Left ventricle myocardium inferior (tissue), 1 donor: ENCODE data around the gene IRGC. TPM values are rescaled to one million over a fixed set of nuclear protein-coding genes. Genes with fewer than 3 reads are reported as not detected.

ENCODE experiments used
- DNase-seq: peaks from one replicate; pipeline ENCODE4 v3.0.0-alpha.2; 2020
- H3K27ac ChIP-seq: fragments of 200-600 bp; replicated peaks from 2 replicates; pipeline ENCODE4 v1.8.0; 2021
- H3K27me3 ChIP-seq: fragments of 200-600 bp; 2 replicates; pipeline ENCODE4 v1.8.0; 2021; ENCODE audit warnings: low read depth
- H3K36me3 ChIP-seq: fragments of 200-600 bp; 2 replicates; pipeline ENCODE4 v1.8.0; 2021
- H3K4me1 ChIP-seq: fragments of 200-600 bp; 2 replicates; pipeline ENCODE4 v1.8.0; 2021
- H3K4me3 ChIP-seq: fragments of 200-600 bp; 2 replicates; pipeline ENCODE4 v1.8.0; 2021; ENCODE audit warnings: mild to moderate bottlenecking, moderate library complexity
- H3K9me3 ChIP-seq: fragments of 200-600 bp; replicated peaks from 2 replicates; pipeline ENCODE4 v1.8.0; 2021
- intact Hi-C: fragments of 100-400 bp; cut with micrococcal nuclease; formaldehyde crosslinking; loops from one replicate; pipeline ENCODE4 v1.11.0; 2022
- total RNA-seq: library from RNA; stranded (reverse); fragmentation: NEBNext Ultra II Directional; extraction: Animal tissue kit (Norgen Biotek cat#: 25700); gene quantifications from one replicate; pipeline ENCODE4 v1.2.1, GENCODE V29; 2021
- TF ChIP-seq, protein P1 (sequence below): fragments of 200-600 bp; IDR thresholded peaks from 2 replicates; pipeline ENCODE4 v1.8.0; 2021; ENCODE audit warnings: antibody characterized with exemption, mild to moderate bottlenecking, borderline replicate concordance
- donor health status: DM: no; HTN: yes; CAD: no; lungs with severe emphysema.

IRGC gene
- total RNA-seq, 1 donor from 2014 or later, result not detected

DNA sequence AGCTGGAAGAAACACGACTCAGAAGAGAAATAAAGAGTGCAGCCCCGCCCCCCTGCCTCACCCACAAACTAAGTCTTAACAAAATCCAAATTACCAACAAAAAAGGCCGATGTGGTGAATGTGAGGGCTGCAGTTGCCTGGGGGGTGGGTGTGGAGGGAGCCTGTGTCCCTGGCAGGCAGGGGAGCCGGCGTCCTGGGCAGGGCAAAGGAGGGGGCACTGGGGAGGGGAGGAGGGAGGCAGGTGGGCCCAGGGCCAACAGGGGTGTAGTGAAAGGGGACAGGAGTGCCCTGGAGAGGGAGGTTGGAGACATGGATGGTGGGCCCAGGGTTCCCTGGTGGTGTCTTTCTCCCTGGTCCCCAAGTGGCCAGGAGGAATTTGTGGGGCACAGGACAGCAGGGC is 4.0 kb downstream of the IRGC start:
- H3K36me3 ChIP-seq, result no peaks in the 10 kb centered on the region
- intact Hi-C loops, result no loop called here
- no peaks in the 10 kb centered on the region for H3K9me3 ChIP-seq
- TF ChIP-seq, protein P1, sequence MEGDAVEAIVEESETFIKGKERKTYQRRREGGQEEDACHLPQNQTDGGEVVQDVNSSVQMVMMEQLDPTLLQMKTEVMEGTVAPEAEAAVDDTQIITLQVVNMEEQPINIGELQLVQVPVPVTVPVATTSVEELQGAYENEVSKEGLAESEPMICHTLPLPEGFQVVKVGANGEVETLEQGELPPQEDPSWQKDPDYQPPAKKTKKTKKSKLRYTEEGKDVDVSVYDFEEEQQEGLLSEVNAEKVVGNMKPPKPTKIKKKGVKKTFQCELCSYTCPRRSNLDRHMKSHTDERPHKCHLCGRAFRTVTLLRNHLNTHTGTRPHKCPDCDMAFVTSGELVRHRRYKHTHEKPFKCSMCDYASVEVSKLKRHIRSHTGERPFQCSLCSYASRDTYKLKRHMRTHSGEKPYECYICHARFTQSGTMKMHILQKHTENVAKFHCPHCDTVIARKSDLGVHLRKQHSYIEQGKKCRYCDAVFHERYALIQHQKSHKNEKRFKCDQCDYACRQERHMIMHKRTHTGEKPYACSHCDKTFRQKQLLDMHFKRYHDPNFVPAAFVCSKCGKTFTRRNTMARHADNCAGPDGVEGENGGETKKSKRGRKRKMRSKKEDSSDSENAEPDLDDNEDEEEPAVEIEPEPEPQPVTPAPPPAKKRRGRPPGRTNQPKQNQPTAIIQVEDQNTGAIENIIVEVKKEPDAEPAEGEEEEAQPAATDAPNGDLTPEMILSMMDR, result no peak
- no peak for DNase-seq
- H3K27ac ChIP-seq, result no peak overlapping the region
- H3K4me3 ChIP-seq, result no peak overlapping the region
- peaks cover 1% of the 10 kb centered on the region for H3K4me1 ChIP-seq
- peaks cover 4% of the 10 kb centered on the region for H3K27me3 ChIP-seq

DNA sequence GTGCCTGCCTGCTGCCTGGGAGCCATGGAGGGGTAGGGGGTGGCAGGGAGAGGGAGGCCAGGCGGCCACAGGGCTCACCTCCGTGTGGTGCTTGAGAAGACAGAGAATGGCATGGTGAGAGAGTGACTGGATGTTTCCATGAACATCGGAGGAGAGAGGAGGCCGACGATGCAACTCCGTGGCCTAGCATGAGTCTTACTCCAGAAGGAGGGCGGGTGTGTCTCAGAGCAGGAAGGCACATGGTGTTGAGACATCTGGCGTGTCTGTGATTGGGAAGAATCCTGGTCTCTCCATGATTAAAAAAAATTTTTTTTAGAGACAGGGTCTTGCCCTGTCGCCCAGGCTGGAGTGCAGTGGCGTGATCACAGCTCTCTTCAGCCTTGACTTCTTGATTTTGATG is 5.1 kb downstream of the IRGC start:
- intact Hi-C loops, result no loop called here

GRCh38 chr19:43721469-43722048 is 5.7 kb downstream of the IRGC start:
- TF ChIP-seq, protein P1, result no peak
- Histone ChIP-seq H3K36me3 (no peaks in the 10 kb centered on the region), H3K9me3 (no peaks in the 10 kb centered on the region), H3K4me3 (no peak overlapping the region), H3K27me3 (no peaks in the 10 kb centered on the region), H3K27ac (no peak overlapping the region), H3K4me1 (peaks cover 15% of the 10 kb centered on the region)
- DNase-seq, result no peak
- intact Hi-C loops, result no loop called here

More for the DNA sequence above, 5.1 kb downstream of the IRGC start:
- Histone ChIP-seq H3K36me3 (no peaks in the 10 kb centered on the region), H3K4me3 (no peak overlapping the region), H3K4me1 (peaks cover 12% of the 10 kb centered on the region), H3K9me3 (no peaks in the 10 kb centered on the region), H3K27ac (no peak overlapping the region), H3K27me3 (peaks cover under 1% of the 10 kb centered on the region)
- no peak for DNase-seq
- TF ChIP-seq, protein P1, result no peak

- Histone ChIP-seq H3K27ac (no peak overlapping the region), H3K4me1 (peaks cover 25% of the 10 kb centered on the region), H3K27me3 (no peaks in the 10 kb centered on the region), H3K9me3 (no peaks in the 10 kb centered on the region), H3K4me3 (no peak overlapping the region), H3K36me3 (peaks cover 2% of the 10 kb centered on the region)
- intact Hi-C loops, result no loop called here
- DNase-seq, result no peak
- TF ChIP-seq, protein P1, result no peak
Measured at GRCh38 chr19:43723588-43723987, 7.7 kb downstream of the IRGC start.

DNA sequence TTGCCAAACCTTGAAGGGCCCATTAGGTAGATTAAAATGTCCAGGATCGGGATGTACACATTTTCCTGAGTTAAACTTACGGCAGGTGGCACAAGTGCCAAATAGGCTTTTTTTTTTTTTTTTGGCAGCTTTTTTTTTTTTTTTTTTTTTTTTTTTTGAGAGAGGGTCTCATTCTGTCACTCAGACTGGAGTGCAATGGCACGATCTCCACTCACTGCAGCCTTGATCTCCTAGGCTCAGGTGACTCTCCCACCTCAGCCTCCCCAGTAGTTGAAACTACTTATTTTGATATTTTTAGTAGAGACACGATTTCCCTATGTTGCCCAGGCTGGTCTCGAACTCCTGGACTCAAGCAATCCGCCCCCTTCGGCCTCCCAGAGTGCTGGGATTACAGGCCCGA is 9.0 kb downstream of the IRGC start:
- peaks cover 15% of the 10 kb centered on the region for H3K36me3 ChIP-seq
- intact Hi-C loops, result no loop called here
- TF ChIP-seq, protein P1, result no peak
- H3K27me3 ChIP-seq, result no peaks in the 10 kb centered on the region
- H3K9me3 ChIP-seq, result no peaks in the 10 kb centered on the region
- no peak overlapping the region for H3K4me3 ChIP-seq
- peaks cover 25% of the 10 kb centered on the region for H3K4me1 ChIP-seq
- H3K27ac ChIP-seq, result no peak overlapping the region
- DNase-seq, result no peak
